ENCODE measurements around the gene ST8SIA1.

- TF ChIP-seq CTCF (IDR thresholded peaks at IDR 0.05; ENCODE audit: low read length) (no peak), EZH2 (optimal IDR thresholded peaks at IDR 0.05; ENCODE audit: low read depth, low read length) (no peak)
Observed at GRCh38 chr12:22266101-22266500, 68.4 kb downstream of the ST8SIA1 start.
